Body of pancreas (tissue), 4 donors: ENCODE data around the gene CTAGE1.

ENCODE experiments used
- POLR2A ChIP-seq, 3 donors: fragments of 450-650 bp; IDR thresholded peaks; one replicate each; pipeline ENCODE4 v1.6.1; 2016; ENCODE audit warnings: antibody characterized with exemption in 3 of 3, mild to moderate bottlenecking in 2 of 3
- TF ChIP-seq, protein P1 (sequence below), 7 experiments: fragments of 450-650 bp in 4 of 7; fragments of 200-600 bp in 3 of 7; sonication (generic) in 3 of 7; IDR thresholded peaks; one replicate each; pipeline ENCODE4 v1.5.1; 2016 to 2019; ENCODE audit warnings: antibody characterized with exemption in 7 of 7

- TF ChIP-seq, protein P1, sequence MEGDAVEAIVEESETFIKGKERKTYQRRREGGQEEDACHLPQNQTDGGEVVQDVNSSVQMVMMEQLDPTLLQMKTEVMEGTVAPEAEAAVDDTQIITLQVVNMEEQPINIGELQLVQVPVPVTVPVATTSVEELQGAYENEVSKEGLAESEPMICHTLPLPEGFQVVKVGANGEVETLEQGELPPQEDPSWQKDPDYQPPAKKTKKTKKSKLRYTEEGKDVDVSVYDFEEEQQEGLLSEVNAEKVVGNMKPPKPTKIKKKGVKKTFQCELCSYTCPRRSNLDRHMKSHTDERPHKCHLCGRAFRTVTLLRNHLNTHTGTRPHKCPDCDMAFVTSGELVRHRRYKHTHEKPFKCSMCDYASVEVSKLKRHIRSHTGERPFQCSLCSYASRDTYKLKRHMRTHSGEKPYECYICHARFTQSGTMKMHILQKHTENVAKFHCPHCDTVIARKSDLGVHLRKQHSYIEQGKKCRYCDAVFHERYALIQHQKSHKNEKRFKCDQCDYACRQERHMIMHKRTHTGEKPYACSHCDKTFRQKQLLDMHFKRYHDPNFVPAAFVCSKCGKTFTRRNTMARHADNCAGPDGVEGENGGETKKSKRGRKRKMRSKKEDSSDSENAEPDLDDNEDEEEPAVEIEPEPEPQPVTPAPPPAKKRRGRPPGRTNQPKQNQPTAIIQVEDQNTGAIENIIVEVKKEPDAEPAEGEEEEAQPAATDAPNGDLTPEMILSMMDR (IDR thresholded peaks at IDR 0.05), result no peak
- no peak for TF ChIP-seq POLR2A (IDR thresholded peaks at IDR 0.05)
These were observed 49.7 kb downstream of the CTAGE1 start for GRCh38 chr18:22368021-22368420.
